HG03457 (cell line): ENCODE measurements around the gene HMG20B.
"Not testable (repeated sequence)": the region's sequence is repeated elsewhere in the genome, so short reads cannot be mapped to it uniquely, and the experiment has no call there.

ENCODE experiments used
- ATAC-seq: cut with Tn5 transposase; IDR thresholded peaks from one replicate; pipeline ENCODE4 v1.9.1; 2021; ENCODE audit warnings: moderate number of reproducible peaks; ENCODE audit not compliant: unreplicated experiment

Gene HMG20B

GRCh38 chr19:3554254-3555083, 18.3 kb upstream of the HMG20B start:
- no peak for ATAC-seq

DNA sequence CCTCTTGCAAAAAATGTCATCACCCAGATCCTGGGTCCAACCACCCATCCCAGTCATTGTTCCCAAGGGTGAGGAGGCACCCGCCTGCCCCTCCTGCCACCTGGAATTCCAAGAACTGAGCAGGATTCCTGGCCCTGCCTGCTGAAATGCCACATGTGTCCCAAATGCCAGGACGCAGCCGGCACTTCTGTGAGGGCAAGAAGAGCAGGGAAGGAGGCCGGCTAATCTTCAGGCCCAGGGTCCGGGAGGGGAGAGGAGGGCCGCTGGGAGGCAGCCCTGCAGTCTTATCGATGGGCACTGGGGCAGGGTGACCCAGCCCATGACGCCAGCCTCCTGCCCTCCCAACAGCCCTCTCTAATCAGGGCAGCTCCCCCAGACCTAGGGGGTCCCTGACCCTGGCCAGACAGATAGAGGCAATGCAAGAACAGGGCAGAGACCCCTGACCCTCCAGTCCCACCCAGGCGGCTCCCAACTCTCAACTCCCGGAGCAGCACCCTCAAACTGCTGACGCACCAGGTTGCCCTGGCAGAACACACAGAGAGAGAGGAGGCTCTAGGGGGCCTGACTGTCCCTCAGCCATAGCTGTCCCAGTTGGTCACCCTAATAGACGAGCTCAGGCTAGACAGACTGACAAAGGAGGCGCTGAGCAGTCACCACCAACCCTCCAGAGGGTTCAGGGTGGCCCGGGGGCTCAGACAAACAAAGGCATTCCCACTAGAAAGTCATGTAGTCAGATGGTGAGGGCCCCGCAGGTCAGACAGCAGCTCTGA, 16.9 kb upstream of the HMG20B start:
- no peak for ATAC-seq

DNA sequence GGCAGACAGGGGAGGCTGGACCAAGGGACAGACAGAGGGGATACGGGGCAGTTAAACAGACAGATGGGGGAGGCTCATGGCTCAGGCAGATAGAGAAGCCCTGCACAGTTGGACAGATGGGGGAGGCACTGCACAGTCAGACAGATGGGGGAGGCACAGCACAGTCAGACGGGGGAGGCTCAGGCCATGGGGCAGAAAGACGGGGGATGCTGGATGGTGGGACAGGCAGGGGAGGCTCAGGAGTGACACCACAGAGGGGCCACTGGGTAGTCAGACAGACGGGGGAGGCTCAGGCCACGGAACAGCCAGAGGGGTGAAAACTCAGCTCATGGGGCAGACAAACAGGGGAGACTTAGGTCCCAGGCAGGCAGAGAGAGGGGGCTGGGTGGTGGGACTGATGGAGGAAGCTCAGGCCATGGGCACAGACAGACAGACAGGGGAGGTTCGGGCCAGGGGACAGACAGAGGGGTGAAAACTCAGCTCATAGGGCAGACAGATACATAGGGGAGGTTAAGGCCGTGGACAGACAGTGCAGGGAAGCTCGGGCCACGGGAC, 16.2 kb upstream of the HMG20B start:
- no peak for ATAC-seq

- peak; percentile 34 for ATAC-seq
Observed at GRCh38 chr19:3556978-3557460, 15.7 kb upstream of the HMG20B start.

GRCh38 chr19:3557461-3558248, 15.1 kb upstream of the HMG20B start, which contains the start of gene MFSD12:
Gene MFSD12, minus strand, starts transcription at chr19:3557586. Its CDS starts 183 bp downstream, at chr19:3557403.
- peak; percentile 61 for ATAC-seq

GRCh38 chr19:3563709-3564524, 8.8 kb upstream of the HMG20B start:
- no peak for ATAC-seq

- no peak for ATAC-seq
Observed at GRCh38 chr19:3565139-3565538, 7.6 kb upstream of the HMG20B start.

GRCh38 chr19:3570042-3570441, 2.7 kb upstream of the HMG20B start:
- not testable (repeated sequence) for ATAC-seq

DNA sequence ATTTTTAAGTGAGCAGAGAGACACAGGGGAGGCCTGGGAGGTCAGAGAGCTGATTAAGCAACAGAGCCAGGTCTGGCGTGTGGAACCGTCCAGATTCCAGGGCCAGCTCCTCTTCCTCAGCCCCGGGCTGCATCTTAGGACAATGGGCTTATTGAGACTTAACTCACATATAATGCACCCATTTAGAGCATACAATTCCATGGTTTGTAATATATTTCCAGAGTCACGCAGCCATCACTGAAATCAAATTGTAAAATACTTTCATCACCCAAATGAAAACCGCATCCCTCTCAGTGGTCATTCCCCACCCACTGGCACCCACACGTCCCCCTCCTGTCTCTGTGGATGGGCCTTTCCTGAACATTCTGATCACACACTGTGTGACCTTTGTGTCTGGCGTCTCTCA, 2.1 kb upstream of the HMG20B start:
- ATAC-seq = no peak

DNA sequence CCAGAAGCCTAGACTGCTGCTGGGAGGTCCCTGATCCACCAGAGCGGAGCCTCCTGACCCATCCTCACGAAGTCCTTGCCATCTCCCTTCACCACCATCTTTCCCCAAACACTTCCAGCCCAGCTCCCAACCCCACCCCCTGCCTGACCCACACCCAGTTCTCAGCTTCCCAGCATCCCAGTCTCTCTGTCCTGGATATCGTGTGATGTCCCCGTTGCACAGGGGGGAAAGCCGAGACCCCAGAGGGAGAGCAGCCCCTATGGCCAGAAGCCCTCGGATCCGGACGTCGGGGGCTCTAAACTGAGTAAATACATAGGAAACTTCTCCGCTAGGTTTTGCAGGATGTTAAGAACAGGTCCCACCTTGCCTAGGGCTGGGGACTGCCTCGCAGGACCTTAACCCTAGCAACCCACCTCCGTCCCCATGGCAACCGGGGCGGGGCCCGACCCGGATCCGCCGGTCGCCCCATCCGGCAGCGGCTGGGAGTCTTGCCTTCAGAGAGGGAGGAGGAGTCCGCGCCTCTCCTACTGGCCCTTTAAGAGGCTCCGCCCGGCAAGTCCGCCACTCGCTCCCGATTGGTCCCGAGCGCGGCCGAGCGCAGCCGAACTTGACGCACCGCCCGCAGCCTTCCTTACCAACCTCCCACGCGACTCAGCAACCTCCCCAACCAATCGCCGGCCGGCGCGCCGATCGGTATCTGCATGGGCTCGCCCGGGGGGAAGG, 451 bp upstream of the HMG20B start:
- ATAC-seq = peak; percentile 77

GRCh38 chr19:3573162-3573857, 566 bp downstream of the HMG20B start:
- no peak for ATAC-seq

DNA sequence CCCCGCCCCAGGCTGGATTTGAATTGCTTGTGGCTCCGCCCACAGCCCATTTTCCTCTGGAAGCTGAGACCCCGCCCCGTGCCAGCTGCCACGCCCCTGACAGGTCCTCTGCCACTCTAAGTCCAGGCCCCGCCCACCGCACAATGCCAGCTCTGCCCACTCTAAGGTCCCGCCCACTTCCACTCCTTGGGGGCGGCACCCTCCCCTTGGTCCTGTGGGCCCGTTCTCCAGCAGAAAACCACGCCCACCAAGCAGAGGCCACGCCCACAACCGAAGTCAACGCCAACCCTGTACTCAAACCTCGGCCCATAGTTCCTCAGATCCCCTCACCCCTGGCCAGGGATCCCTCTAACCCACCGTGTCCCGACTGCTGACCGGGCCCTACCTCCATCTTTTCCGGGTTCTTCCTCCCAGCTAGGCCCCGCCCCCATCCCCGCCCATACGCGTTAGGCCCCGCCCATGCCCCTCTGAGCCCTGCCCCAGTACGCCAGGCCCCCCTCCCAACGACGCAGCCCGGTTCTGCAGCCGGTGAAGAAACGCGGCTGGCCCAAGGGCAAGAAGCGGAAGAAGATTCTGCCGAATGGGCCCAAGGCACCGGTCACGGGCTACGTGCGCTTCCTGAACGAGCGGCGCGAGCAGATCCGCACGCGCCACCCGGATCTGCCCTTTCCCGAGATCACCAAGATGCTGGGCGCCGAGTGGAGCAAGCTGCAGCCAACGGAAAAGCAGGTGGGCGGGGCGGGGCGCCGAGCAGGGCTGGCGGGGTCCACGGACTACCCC, 1.3 kb downstream of the HMG20B start:
- no peak for ATAC-seq

GRCh38 chr19:3575260-3575741, 2.6 kb downstream of the HMG20B start:
- ATAC-seq = no peak

- ATAC-seq = no peak
Observed at GRCh38 chr19:3575949-3576673, 3.4 kb downstream of the HMG20B start.

- ATAC-seq = no peak
Observed at GRCh38 chr19:3576696-3577443, 4.1 kb downstream of the HMG20B start.

DNA sequence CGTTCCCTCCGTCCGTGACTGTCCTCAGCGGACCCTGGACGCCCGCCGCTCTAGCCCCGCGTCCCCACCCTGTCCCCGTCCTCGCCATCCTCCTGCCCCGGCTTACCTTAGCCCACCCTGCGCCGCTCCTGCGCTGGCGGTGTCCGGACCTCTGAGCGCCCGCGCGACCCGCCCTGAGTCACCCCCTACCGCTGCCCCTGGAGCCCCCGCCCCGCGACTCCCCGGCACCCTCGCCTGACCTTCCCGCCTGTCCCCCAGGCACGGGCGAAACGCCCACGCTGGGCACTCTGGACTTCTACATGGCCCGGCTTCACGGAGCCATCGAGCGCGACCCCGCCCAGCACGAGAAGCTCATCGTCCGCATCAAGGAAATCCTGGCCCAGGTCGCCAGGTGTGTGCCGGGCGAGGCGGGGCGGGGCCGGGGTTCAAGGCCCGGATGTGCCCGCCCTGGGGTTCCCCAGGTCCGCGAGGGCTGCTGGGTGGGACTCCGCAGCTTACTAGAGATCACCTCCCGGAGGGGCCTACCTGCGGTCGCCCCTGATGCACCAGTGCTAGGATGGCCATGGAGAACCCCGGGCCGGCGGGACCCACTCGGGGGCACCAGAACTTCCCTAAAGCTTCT, 5.1 kb downstream of the HMG20B start:
- ATAC-seq = no peak
